Coronary artery (tissue), 2 donors: ENCODE data around the gene SPINK1.

Source experiments
- DNase-seq: peaks from one replicate; pipeline ENCODE4 v3.0.0-alpha.2; 2017; ENCODE audit warnings: low spot score
- H3K27ac ChIP-seq, 2 donors: fragments of 200-600 bp; sonication (generic); one replicate each; pipeline ENCODE4 v1.5.1; 2016 to 2019
- H3K4me3 ChIP-seq: fragments of 200-600 bp; sonication (generic); 2 replicates; pipeline ENCODE4 v1.5.1; 2016; ENCODE audit warnings: mild to moderate bottlenecking, moderate library complexity
- CTCF ChIP-seq: fragments of 200-600 bp; sonication (generic); IDR thresholded peaks from one replicate; pipeline ENCODE4 v1.5.1; 2019; ENCODE audit warnings: antibody characterized with exemption

Gene SPINK1

GRCh38 chr5:147801461-147801860 lies 30.0 kb downstream of the SPINK1 start:
- TF ChIP-seq CTCF = no peak
- H3K27ac ChIP-seq = no peak overlapping the region
- H3K4me3 ChIP-seq = no peak overlapping the region
- DNase-seq = no peak

- no peak for DNase-seq
- TF ChIP-seq CTCF = no peak
- H3K4me3 ChIP-seq = no peak overlapping the region
- H3K27ac ChIP-seq = no peak overlapping the region
Observed at GRCh38 chr5:147800491-147800890, 31.0 kb downstream of the SPINK1 start.

- H3K4me3 ChIP-seq = no peak overlapping the region
- no peak for DNase-seq
- no peak for TF ChIP-seq CTCF
- H3K27ac ChIP-seq = no peak overlapping the region
Observed at GRCh38 chr5:147796556-147797308, 34.7 kb downstream of the SPINK1 start.

GRCh38 chr5:147791181-147791580 lies 40.3 kb downstream of the SPINK1 start:
- no peak for TF ChIP-seq CTCF
- DNase-seq = no peak
- Histone ChIP-seq H3K27ac (no peak overlapping the region), H3K4me3 (no peak overlapping the region)

- no peak overlapping the region for H3K27ac ChIP-seq
- no peak for DNase-seq
- H3K4me3 ChIP-seq = no peak overlapping the region
- no peak for TF ChIP-seq CTCF
Observed at GRCh38 chr5:147789820-147790219, 41.7 kb downstream of the SPINK1 start.

- Histone ChIP-seq H3K27ac (no peak overlapping the region), H3K4me3 (no peak overlapping the region)
- no peak for TF ChIP-seq CTCF
- no peak for DNase-seq
Observed at GRCh38 chr5:147788023-147788422, 43.4 kb downstream of the SPINK1 start.

- no peak for DNase-seq
- no peak for TF ChIP-seq CTCF
- no peak overlapping the region for H3K4me3 ChIP-seq
- no peak overlapping the region for H3K27ac ChIP-seq
Observed at GRCh38 chr5:147786142-147786541, 45.3 kb downstream of the SPINK1 start.
